ENCODE results near the gene NR1H2.
A peak's percentile ranks its signal among the peaks of the same experiment; 100 is the strongest.
"Not testable (repeated sequence)": the region's sequence is repeated elsewhere in the genome, so short reads cannot be mapped to it uniquely, and the experiment has no call there.

NR1H2 gene

GRCh38 chr19:50379602-50380001 lies 3.3 kb downstream of the NR1H2 start:
- DNase-seq = no peak

DNA sequence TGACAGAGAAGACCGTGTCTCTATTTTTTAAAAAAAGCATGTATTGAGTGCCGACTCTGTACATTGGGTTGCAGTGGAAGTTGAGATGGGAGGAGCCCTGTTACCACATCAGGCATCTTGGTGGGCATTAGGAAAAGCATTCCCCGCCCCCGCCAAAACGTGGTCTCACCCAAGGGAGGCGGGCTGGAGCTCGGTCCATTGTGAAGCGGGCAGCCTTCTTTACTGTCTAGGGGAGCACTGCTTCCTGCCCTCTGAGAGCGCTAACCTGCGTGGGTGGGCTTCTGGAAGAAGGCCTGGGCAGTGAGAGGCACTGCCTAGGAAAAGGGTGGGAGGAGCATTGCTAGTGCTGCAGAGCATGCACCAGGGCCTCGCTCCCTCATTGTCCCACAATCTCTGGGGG lies 3.9 kb downstream of the NR1H2 start:
- DNase-seq = no peak

DNA sequence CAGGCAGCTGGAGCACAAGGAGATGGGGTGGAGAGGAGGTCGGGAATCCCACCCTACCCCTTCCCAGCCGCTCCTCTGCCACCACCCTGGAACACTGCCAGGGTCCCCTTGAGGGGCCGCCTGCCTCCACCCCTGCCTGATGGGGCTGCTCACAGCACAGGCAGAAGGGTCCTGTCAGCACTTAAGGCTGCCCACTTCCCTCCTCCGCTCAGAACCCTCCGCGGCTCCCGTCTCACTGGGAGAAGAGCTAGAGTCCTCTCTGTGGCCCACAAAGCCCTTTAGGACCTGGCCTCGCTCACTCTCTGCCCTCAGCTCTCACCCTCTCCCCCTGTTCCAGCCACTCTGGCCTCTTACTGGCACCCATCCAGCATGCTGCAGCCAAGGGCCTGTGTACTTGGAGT lies 4.5 kb downstream of the NR1H2 start:
- no peak for DNase-seq

DNA sequence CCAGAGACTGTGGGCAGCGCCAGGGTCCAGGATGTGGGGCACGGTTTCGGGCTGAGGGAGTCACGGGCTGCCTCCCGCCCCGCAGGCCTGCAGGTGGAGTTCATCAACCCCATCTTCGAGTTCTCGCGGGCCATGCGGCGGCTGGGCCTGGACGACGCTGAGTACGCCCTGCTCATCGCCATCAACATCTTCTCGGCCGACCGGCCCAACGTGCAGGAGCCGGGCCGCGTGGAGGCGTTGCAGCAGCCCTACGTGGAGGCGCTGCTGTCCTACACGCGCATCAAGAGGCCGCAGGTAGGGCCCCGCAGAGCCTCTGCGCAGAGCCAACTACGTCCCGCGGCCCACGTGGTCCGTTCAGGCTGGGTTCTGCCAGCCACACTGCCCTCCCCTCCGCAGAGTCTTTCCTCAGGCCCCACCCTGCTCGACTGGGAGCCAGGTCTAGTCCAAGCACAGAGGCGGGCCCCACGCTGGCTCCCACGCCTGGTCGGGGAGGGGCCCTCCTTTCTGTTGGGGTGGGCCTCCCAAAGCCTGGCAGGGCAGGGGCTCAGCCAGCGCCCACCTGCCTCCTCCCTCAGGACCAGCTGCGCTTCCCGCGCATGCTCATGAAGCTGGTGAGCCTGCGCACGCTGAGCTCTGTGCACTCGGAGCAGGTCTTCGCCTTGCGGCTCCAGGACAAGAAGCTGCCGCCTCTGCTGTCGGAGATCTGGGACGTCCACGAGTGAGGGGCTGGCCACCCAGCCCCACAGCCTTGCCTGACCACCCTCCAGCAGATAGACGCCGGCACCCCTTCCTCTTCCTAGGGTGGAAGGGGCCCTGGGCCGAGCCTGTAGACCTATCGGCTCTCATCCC lies 5.8 kb downstream of the NR1H2 start:
- DNase-seq = no peak

GRCh38 chr19:50383001-50383851 lies 7.0 kb downstream of the NR1H2 start:
- DNase-seq = no peak

GRCh38 chr19:50383852-50384684 lies 7.8 kb downstream of the NR1H2 start, which contains the start of gene POLD1:
POLD1 (plus strand) TSS chr19:50384347; CDS start chr19:50398852, 14,505 bp downstream.
- DNase-seq = peak; percentile 97

DNA sequence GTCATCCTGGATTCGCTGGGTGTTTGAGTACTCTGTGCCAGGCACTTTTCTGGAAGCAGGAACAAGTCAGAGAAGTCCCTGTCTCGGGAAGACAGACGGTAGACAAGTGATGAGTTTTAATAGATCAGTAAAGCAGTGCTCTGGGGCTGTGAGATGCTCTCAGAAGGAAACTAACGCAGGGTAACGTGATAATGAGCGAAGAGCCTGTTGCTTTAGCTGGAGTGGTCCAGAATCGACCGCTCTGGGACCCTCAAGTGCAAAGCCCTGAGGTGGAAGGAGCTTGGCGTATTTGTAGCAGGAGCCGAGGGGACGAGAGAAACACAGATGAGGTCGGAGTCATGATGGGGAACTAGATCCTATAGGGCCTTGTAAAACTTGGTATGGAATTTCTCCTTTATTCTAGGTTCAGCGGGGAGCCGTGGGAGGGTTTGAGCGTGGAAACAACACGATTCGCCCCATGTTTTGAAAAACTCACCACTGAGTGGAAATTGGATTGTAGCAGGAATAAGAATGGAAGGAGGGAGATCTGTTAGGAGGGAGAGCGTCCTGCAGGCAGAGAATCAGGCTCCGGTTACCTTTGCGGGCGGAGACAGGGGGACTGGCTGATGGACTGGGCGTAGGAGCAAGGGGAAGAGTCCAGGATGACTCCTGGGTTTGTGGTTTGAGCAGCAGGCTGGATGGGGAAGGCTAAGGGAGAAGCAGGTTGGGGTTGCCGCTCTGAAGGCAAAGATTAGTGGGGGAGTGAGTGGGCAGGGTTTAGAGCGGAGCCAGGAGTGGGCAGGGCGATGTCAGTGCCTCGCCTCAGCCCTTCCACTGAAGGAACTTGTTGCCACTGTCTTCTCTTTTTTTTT lies 8.7 kb downstream of the NR1H2 start:
- no peak for DNase-seq

DNA sequence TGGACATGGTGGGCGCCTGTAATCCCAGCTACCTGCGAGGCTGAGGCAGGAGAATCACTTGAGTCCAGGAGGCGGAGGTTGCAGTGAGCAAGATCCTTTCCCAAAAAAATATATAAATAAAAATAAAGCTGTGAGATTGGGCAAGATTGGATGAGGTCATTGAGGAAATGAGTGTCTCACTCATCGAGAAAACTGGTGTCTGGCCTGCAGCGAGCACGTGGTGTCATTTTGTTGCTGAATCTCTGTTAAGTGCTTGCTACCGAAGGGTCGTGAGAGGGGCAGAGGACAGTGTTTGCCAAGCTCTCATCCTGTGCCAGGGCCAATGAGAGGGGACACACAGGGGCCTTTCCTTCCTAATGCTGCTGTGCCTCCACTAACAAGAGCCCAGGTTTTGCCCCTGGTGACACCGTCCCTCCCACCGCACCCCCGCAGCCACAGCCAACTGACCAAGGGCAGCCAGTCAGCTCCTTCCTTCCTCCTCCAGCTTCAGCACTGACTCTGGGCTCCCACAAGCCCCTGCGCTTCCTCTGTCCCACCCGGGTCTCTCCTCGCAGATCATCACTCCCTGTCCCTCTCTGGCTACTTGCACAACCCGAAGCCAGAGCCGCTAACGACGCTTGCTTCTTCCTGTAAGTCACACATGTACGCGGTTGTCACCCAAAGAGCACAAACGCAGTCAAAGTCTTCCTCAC lies 11.1 kb downstream of the NR1H2 start:
- DNase-seq = no peak

DNA sequence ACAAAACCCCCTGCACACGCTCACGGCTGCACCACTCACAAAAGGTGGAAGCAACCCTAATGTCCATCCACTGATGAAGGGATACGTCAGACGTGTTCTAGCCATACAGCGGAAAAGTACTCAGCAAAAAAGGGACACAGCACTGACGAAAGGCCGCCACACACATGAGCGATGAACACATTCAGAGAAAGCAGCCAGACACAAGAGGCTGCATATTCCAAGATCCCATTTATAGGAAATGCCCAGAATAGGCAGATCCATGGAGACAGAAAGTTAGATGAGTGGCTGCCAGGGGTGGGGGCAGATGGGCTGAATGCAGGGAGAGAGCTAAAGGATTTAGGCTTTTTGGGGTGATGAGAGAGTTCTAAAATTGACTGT lies 11.6 kb downstream of the NR1H2 start:
- no peak for DNase-seq

DNA sequence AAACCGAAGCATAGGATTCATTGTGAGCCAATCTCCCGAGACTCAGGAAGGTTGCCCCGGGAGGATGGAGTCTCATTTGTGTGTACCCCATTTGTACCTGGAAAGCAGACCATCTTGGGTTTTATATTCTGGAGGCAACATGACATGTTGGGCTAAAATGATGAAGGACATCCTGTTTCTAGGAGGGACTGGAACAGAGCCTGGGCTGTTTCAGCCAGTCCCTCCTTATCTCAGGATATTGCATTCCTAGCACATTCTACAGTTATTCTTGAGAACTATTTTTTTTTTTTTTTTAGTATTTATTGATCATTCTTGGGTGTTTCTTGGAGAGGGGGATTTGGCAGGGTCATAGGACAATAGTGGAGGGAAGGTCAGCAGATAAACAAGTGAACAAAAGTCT lies 14.0 kb downstream of the NR1H2 start:
- DNase-seq = not testable (repeated sequence)

DNA sequence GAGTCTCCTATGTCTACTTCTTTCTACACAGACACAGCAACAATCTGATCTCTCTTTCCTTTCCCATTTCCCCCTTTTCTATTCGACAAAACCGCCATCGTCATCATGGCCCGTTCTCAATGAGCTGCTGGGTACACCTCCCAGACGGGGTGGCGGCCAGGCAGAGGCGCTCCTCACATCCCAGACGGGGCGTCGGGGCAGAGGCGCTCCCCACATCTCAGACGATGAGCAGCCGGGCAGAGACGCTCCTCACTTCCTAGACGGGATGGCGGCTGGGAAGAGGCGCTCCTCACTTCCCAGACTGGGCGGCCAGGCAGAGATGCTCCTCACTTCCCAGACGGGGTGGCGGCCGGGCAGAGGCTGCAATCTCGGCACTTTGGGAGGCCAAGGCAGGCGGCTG lies 14.7 kb downstream of the NR1H2 start:
- DNase-seq = not testable (repeated sequence)

GRCh38 chr19:50392759-50393158 lies 16.5 kb downstream of the NR1H2 start:
- no peak for DNase-seq

DNA sequence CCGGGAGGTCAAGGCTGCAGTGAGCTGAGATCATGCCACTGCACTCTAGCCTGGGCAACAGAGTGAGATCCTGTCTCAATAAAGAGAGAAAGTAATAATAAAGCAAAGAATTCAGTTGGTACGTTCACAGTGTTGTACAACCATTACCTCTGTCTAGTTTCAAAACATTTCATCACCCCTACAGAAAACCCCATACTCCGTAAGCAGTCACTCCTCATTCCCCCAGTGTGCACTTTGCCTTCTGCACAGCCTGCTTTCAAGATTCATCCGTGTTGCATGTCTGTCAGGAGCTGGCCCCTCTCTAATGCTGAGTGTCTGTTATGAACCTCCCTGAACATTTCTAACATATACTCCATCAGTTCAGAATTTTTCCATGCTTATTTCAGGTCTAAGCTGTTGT lies 17.3 kb downstream of the NR1H2 start:
- no peak for DNase-seq

DNA sequence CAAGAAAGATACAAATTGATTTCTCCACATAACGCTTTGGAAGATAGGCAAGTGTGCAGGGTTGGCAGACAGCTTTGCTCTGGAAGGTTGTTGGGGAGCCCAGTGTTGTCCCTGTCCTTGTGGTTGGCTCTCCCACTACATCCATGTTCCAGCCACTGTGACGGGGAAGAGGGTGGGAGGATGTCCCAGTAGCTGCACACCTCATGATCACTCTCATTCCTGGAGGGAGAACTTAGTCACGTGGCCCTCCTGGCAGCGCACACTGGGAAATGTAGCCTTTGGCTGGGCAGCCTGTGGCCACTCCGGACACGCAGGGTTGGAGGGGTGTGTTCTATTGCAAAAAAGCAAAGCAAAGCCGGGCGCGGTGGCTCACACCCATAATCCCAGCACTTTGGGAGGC lies 17.8 kb downstream of the NR1H2 start:
- DNase-seq = no peak

DNA sequence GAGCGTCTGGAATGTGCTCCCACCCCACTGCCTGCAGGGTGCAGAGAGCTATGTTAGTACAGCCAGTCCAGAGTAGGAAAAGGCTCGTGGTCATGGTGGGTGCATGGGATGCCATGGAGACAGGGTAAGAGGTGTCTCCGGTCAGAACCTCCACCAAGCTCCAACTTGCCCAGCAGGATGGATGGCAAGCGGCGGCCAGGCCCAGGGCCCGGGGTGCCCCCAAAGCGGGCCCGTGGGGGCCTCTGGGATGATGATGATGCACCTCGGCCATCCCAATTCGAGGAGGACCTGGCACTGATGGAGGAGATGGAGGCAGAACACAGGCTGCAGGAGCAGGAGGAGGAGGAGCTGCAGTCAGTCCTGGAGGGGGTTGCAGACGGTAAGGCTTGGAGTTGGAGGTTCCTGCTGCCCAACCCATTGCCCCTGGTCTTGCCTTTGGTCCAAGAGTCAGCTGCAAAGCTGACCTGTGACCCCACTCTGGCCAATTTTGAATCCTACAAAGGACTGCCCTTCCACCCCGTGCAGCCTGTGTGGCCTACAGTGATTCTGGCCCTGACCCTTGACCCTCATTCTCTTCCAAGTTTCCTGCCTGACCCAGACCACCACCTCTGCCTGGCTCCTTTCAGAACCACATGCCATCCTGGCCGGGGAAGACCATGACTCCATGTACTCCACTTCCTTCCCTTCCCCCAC lies 22.6 kb downstream of the NR1H2 start:
- DNase-seq = no peak

- DNase-seq = no peak
Measured at GRCh38 chr19:50399368-50399745, 23.1 kb downstream of the NR1H2 start.

DNA sequence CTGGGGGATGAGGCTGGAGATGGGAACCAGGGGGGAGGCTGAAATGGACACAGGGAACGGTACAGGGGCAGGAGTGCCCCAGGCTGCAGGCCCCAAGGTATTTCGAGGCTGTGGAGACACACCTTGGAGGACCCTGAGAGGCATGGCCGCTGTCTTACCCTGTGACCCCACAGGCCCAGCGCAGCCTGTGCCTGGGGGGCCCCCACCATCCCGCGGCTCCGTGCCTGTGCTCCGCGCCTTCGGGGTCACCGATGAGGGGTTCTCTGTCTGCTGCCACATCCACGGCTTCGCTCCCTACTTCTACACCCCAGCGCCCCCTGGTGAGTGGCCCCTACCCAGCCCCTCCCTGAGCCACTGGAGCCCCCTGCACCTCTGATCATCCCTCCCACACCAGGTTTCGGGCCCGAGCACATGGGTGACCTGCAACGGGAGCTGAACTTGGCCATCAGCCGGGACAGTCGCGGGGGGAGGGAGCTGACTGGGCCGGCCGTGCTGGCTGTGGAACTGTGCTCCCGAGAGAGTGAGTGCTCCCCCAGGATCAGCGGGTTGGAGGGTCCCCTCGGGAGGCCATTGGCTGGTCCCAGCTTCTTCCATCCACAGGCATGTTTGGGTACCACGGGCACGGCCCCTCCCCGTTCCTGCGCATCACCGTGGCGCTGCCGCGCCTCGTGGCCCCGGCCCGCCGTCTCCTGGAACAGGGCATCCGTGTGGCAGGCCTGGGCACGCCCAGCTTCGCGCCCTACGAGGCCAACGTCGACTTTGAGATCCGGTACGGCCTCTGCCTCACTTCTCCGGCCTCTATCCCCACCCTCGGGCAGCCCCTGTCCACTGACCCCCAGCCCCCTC lies 25.6 kb downstream of the NR1H2 start:
- no peak for DNase-seq

- DNase-seq = no peak
Measured at GRCh38 chr19:50402544-50403301, 26.5 kb downstream of the NR1H2 start.

DNA sequence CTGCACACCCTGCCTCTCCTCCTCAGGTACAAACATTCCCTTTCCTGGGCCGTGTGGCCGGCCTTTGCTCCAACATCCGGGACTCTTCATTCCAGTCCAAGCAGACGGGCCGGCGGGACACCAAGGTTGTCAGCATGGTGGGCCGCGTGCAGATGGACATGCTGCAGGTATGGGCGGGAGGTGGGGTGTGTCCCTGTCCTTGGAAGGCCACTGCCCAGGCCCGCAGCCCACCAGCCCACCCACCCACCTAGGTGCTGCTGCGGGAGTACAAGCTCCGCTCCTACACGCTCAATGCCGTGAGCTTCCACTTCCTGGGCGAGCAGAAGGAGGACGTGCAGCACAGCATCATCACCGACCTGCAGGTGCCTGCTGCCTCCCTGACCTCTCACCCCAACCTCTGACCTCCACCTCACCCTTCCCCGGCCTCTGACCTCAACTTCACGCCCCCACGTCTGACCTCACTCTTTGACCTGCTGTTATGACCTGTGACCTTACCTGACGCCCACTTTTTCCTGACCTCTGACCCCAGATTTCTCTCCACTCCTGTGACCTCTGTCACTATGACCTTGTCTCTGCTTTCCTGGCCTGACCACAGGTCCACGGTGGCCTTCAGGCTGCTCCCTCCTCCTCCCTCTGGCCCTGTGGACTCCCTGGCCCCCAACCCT lies 30.0 kb downstream of the NR1H2 start:
- no peak for DNase-seq

All from GDM1 (cell line).